H1 (cell line): ENCODE results near the gene FAM131A. TPM values are rescaled to one million over a fixed set of nuclear protein-coding genes. Genes with fewer than 3 reads are reported as not detected.
A peak's percentile ranks its signal among the peaks of the same experiment; 100 is the strongest.

Experiments
- ASH2L ChIP-seq: fragments of 200-600, 300-600 bp; sonication (generic); IDR thresholded peaks from one replicate; pipeline ENCODE4 v1.7.1; 2017; ENCODE audit warnings: low read length
- ATF3 ChIP-seq: IDR thresholded peaks from 2 replicates; pipeline ENCODE4 v1.6.1; 2011; ENCODE audit warnings: low read depth, mild to moderate bottlenecking, low read length; ENCODE audit not compliant: insufficient read depth
- BACH1 ChIP-seq: IDR thresholded peaks from 2 replicates; pipeline ENCODE4 v1.6.1; 2012; ENCODE audit warnings: low read length, improper control_type of control experiment
- BRCA1 ChIP-seq: IDR thresholded peaks from 2 replicates; pipeline ENCODE4 v1.6.1; 2012; ENCODE audit warnings: low read depth, low read length, improper control_type of control experiment
- CBX8 ChIP-seq: fragments of 300-800, 300-1000 bp; sonication (generic); IDR thresholded peaks from 2 replicates; pipeline ENCODE4 v1.7.1; 2016; ENCODE audit warnings: low read depth, low read length, borderline replicate concordance
- EP300 ChIP-seq, 2 experiments: IDR thresholded peaks; 1 replicate in 1 of 2; 2 replicates in 1 of 2; pipeline ENCODE4 v1.6.1; 2011 to 2012; ENCODE audit warnings: low read depth in 2 of 2, low read length in 2 of 2, mild to moderate bottlenecking in 2 of 2, borderline replicate concordance in 1 of 2, inconsistent platforms in 1 of 2, moderate library complexity in 1 of 2
- EZH2 ChIP-seq: fragments of 200-600 bp; sonication (generic); IDR thresholded peaks from 2 replicates; pipeline ENCODE4 v1.7.1; 2012; ENCODE audit warnings: low read depth, mild to moderate bottlenecking, moderate library complexity, low read length, inconsistent platforms; ENCODE audit not compliant: severe bottlenecking
- GABPA ChIP-seq: IDR thresholded peaks from 2 replicates; pipeline ENCODE4 v1.6.1; 2011; ENCODE audit warnings: mild to moderate bottlenecking, low read length, moderate library complexity, borderline replicate concordance; ENCODE audit not compliant: insufficient read depth
- HDAC2 ChIP-seq, 2 experiments: fragments of 300-600 bp in 1 of 2; sonication (generic) in 1 of 2; IDR thresholded peaks; 2 replicates each; pipeline ENCODE4 v1.6.1; 2011 to 2012; ENCODE audit warnings: low read depth in 2 of 2, low read length in 2 of 2, mild to moderate bottlenecking in 2 of 2, moderate library complexity in 2 of 2, borderline replicate concordance in 1 of 2, inconsistent platforms in 1 of 2
- HDAC6 ChIP-seq: IDR thresholded peaks from one replicate; pipeline ENCODE4 v1.7.1; 2012; ENCODE audit warnings: low read depth, mild to moderate bottlenecking, inconsistent platforms, low read length, moderate library complexity
- NANOG ChIP-seq: IDR thresholded peaks from 2 replicates; pipeline ENCODE4 v1.6.1; 2011; ENCODE audit warnings: low read length, low read depth, mild to moderate bottlenecking, inconsistent platforms; ENCODE audit not compliant: insufficient read depth, poor library complexity, severe bottlenecking
- TAF7 ChIP-seq: optimal IDR thresholded peaks from 2 replicates; pipeline ENCODE3; 2011; ENCODE audit warnings: low read depth, mild to moderate bottlenecking, inconsistent platforms, low read length, moderate library complexity, borderline replicate concordance
- polyA plus RNA-seq, 7 experiments: library from polyadenylated mRNA; depleted of rRNA in 3 of 7; stranded (reverse) in 5 of 7; unstranded in 2 of 7; fragments of >200 nt in 5 of 7; fragments of 200-250 nt in 2 of 7; gene quantifications; 1 replicate in 5 of 7; 2 replicates in 1 of 7; 4 replicates in 1 of 7; pipeline versions ENCODE4 v1.2.1 to v1.2.3, GENCODE V29; 2011 to 2013; ENCODE audit warnings: missing spikeins in 2 of 7, mixed read lengths in 2 of 7
- total RNA-seq: library from RNA; stranded (reverse); fragmentation: NEBNext Ultra II Directional; extraction: Animal tissue kit (Norgen Biotek cat#: 25700); gene quantifications from 2 replicates; pipeline ENCODE4 v1.2.1, GENCODE V29; 2021

FAM131A gene
- total and polyA plus RNA-seq, 2 of the 8 experiments (the other 6 are each of a cell fraction or from before 2014, with no cell fraction given) = 16.0 to 21.9 TPM

GRCh38 chr3:184298759-184299487 is 38.5 kb upstream of the FAM131A start, which contains the start of gene PSMD2 (continued):
- no peak for TF ChIP-seq ATF3
- peak; percentile 43 for TF ChIP-seq TAF7
- TF ChIP-seq ASH2L = peak; percentile 58
- no peak for TF ChIP-seq NANOG
- TF ChIP-seq HDAC6 = no peak
- TF ChIP-seq EP300 (IDR thresholded peaks at IDR 0.05; ENCODE audit: borderline replicate concordance in 1 of 2, low read depth in 2 of 2, low read length in 2 of 2) = no peak
- no peak for TF ChIP-seq GABPA
- TF ChIP-seq EZH2 = no peak
- TF ChIP-seq BRCA1 = peak; percentile 77
- TF ChIP-seq BACH1 = no peak
- no peak for TF ChIP-seq CBX8
- no peak for TF ChIP-seq HDAC2 (IDR thresholded peaks at IDR 0.05; ENCODE audit: borderline replicate concordance in 1 of 2, low read depth in 2 of 2, low read length in 2 of 2)
